Fibroblast of lung (primary cell): ENCODE results near the gene IDUA. TPM values are rescaled to one million over a fixed set of nuclear protein-coding genes. Genes with fewer than 3 reads are reported as not detected.
"Not testable (repeated sequence)": the region's sequence is repeated elsewhere in the genome, so short reads cannot be mapped to it uniquely, and the experiment has no call there.

Source experiments
- DNase-seq, 2 donors: peaks; one replicate each; pipeline versions ENCODE4 v3.0.0 to v3.0.0-alpha.2; 2010; ENCODE audit warnings: low read depth in 2 of 2
- H2AFZ ChIP-seq: 2 replicates; pipeline ENCODE4 v1.5.1; 2012; ENCODE audit warnings: low read length, control low read depth, inconsistent platforms
- H3K27ac ChIP-seq: 2 replicates; pipeline ENCODE4 v1.5.1; 2011; ENCODE audit warnings: low read length, control low read depth; ENCODE audit not compliant: insufficient read depth
- H3K27me3 ChIP-seq: 2 replicates; pipeline ENCODE4 v1.5.1; 2011; ENCODE audit warnings: mild to moderate bottlenecking, low read length; ENCODE audit not compliant: control insufficient read depth, insufficient read depth
- H3K36me3 ChIP-seq: 2 replicates; pipeline ENCODE4 v1.5.1; 2011; ENCODE audit warnings: low read length; ENCODE audit not compliant: control insufficient read depth, insufficient read depth
- H3K4me1 ChIP-seq: 2 replicates; pipeline ENCODE4 v1.5.1; 2011; ENCODE audit warnings: low read length; ENCODE audit not compliant: control insufficient read depth, insufficient read depth; ENCODE audit errors: extremely low read depth
- H3K4me2 ChIP-seq: 2 replicates; pipeline ENCODE4 v1.5.1; 2011; ENCODE audit warnings: low read length, control low read depth; ENCODE audit not compliant: insufficient read depth; ENCODE audit errors: extremely low read depth
- H3K4me3 ChIP-seq, 4 experiments: fragments of 200-600 bp in 1 of 4; sonication (generic) in 1 of 4; replicated peaks in 1 of 4; 2 replicates each; pipeline ENCODE4 v1.5.1; 2011 to 2016; ENCODE audit warnings: low read length in 4 of 4, low read depth in 3 of 4, mild to moderate bottlenecking in 3 of 4, control low read depth in 2 of 4, inconsistent platforms in 1 of 4, mixed read lengths in 1 of 4; ENCODE audit not compliant: insufficient read depth in 1 of 4; ENCODE audit errors: control extremely low read depth in 1 of 4
- H3K79me2 ChIP-seq: 2 replicates; pipeline ENCODE4 v1.5.1; 2012; ENCODE audit warnings: mild to moderate bottlenecking, low read length, inconsistent platforms; ENCODE audit not compliant: control insufficient read depth, insufficient read depth
- H3K9ac ChIP-seq: 2 replicates; pipeline ENCODE4 v1.5.1; 2011; ENCODE audit warnings: mild to moderate bottlenecking, low read length, control low read depth; ENCODE audit not compliant: insufficient read depth
- H3K9me3 ChIP-seq: 2 replicates; pipeline ENCODE4 v1.5.1; 2012; ENCODE audit warnings: low read depth, low read length; ENCODE audit not compliant: control insufficient read depth, insufficient read depth
- H4K20me1 ChIP-seq: 2 replicates; pipeline ENCODE4 v1.5.1; 2011; ENCODE audit warnings: low read length; ENCODE audit not compliant: control insufficient read depth, insufficient read depth; ENCODE audit errors: extremely low read depth
- CTCF ChIP-seq, 2 donors: IDR thresholded peaks in 1 of 2; conservative IDR thresholded peaks in 1 of 2; 1 replicate in 1 of 2; 2 replicates in 1 of 2; pipeline ENCODE4 v1.5.1; 2011 to 2012; ENCODE audit warnings: low read length in 2 of 2, control low read depth in 1 of 2, inconsistent platforms in 1 of 2, low read depth in 1 of 2, mild to moderate bottlenecking in 1 of 2
- EZH2 ChIP-seq: IDR thresholded peaks from 2 replicates; pipeline ENCODE4 v1.5.1; 2012; ENCODE audit warnings: low read length, control low read depth, mild to moderate bottlenecking; ENCODE audit errors: missing control alignments
- polyA plus RNA-seq, 2 donors: library from polyadenylated mRNA; depleted of rRNA in 1 of 2; stranded (reverse) in 1 of 2; unstranded in 1 of 2; fragments of >200 nt; gene quantifications; 2 replicates each; pipeline ENCODE4 v1.2.1, GENCODE V29; 2011 to 2012; ENCODE audit warnings: missing spikeins in 1 of 2
- total RNA-seq: library from RNA; depleted of rRNA; stranded (reverse); fragments of >200 nt; gene quantifications from 2 replicates; pipeline ENCODE4 v1.2.1, GENCODE V29; 2014

IDUA gene
- total and polyA plus RNA-seq, 2 donors (not counting 1 experiment from before 2014, with no cell fraction given) = 3.1 to 11.1 TPM

GRCh38 chr4:1053080-1053661 lies 66.3 kb downstream of the IDUA start:
- Histone ChIP-seq H3K4me1 (no peaks in the 10 kb centered on the region), H3K27me3 (peaks cover 40% of the 10 kb centered on the region), H3K9ac (no peak overlapping the region), H3K9me3 (no peaks in the 10 kb centered on the region), H3K27ac (no peak overlapping the region), H3K4me3 (no peak overlapping the region), H3K36me3 (no peaks in the 10 kb centered on the region), H4K20me1 (no peaks in the 10 kb centered on the region), H2AFZ (no peak overlapping the region), H3K79me2 (no peaks in the 10 kb centered on the region), H3K4me2 (peak overlapping the region; percentile 25)
- DNase-seq = peak; percentile 20 to 84
- TF ChIP-seq CTCF (conservative IDR thresholded peaks at IDR 0.05 in 1 of 2, IDR thresholded peaks at IDR 0.05 in 1 of 2; ENCODE audit: low read depth in 1 of 2, low read length in 2 of 2) (no peak), EZH2 (no peak)

- not testable (repeated sequence) for H4K20me1 ChIP-seq, H3K27ac ChIP-seq, H3K9me3 ChIP-seq, H3K4me1 ChIP-seq, DNase-seq, H3K79me2 ChIP-seq, H3K4me3 ChIP-seq, H3K36me3 ChIP-seq, H2AFZ ChIP-seq, H3K4me2 ChIP-seq, H3K9ac ChIP-seq
- H3K27me3 ChIP-seq = peaks cover 42% of the 10 kb centered on the region
These were observed 67.0 kb downstream of the IDUA start for GRCh38 chr4:1053891-1054290.

Other genes starting within 250 kb of the IDUA start
- 0.66 TPM in 1 of 2 replicates, not detected in the other for gene CPLX1, start 160.9 kb upstream of the IDUA start, total RNA-seq
- gene CPLX1, start 160.9 kb upstream of the IDUA start, polyA plus RNA-seq = 0.03 and 0.09 TPM in 2 replicates
- 37.2 and 48.2 TPM in 2 replicates for gene GAK, start 54.7 kb upstream of the IDUA start, total RNA-seq
- 10.1 and 13.9 TPM in 2 replicates for gene GAK, start 54.7 kb upstream of the IDUA start, polyA plus RNA-seq
- gene TMEM175, start 54.6 kb upstream of the IDUA start, total RNA-seq = 10.3 and 16.3 TPM in 2 replicates
- gene TMEM175, start 54.6 kb upstream of the IDUA start, polyA plus RNA-seq = 23.9 and 29.2 TPM in 2 replicates
- gene DGKQ, start 13.5 kb upstream of the IDUA start, total RNA-seq = 11.0 and 13.2 TPM in 2 replicates
- gene DGKQ, start 13.5 kb upstream of the IDUA start, polyA plus RNA-seq = 2.1 and 3.0 TPM in 2 replicates
- 0.26 and 0.33 TPM in 2 replicates for gene SLC26A1, start 6.4 kb downstream of the IDUA start, total RNA-seq
- gene SLC26A1, start 6.4 kb downstream of the IDUA start, polyA plus RNA-seq = 0.05 and 0.07 TPM in 2 replicates
- 5.6 and 6.1 TPM in 2 replicates for gene FGFRL1, start 24.6 kb downstream of the IDUA start, total RNA-seq
- 10.0 and 21.2 TPM in 2 replicates for gene FGFRL1, start 24.6 kb downstream of the IDUA start, polyA plus RNA-seq
- 0.66 and 2.6 TPM in 2 replicates for gene RNF212, start 126.5 kb downstream of the IDUA start, total RNA-seq
- 1.2 and 1.6 TPM in 2 replicates for gene RNF212, start 126.5 kb downstream of the IDUA start, polyA plus RNA-seq
- gene SPON2, start 185.5 kb downstream of the IDUA start, total RNA-seq = 261 and 367 TPM in 2 replicates
- 179 and 189 TPM in 2 replicates for gene SPON2, start 185.5 kb downstream of the IDUA start, polyA plus RNA-seq